HG03066 (cell line): ENCODE results near the gene SALL4.
"Not testable (repeated sequence)": the region's sequence is repeated elsewhere in the genome, so short reads cannot be mapped to it uniquely, and the experiment has no call there.

ENCODE experiments used
- ATAC-seq: cut with Tn5 transposase; IDR thresholded peaks from one replicate; pipeline ENCODE4 v1.9.1; 2021; ENCODE audit warnings: low read depth; ENCODE audit not compliant: unreplicated experiment

SALL4 gene

DNA sequence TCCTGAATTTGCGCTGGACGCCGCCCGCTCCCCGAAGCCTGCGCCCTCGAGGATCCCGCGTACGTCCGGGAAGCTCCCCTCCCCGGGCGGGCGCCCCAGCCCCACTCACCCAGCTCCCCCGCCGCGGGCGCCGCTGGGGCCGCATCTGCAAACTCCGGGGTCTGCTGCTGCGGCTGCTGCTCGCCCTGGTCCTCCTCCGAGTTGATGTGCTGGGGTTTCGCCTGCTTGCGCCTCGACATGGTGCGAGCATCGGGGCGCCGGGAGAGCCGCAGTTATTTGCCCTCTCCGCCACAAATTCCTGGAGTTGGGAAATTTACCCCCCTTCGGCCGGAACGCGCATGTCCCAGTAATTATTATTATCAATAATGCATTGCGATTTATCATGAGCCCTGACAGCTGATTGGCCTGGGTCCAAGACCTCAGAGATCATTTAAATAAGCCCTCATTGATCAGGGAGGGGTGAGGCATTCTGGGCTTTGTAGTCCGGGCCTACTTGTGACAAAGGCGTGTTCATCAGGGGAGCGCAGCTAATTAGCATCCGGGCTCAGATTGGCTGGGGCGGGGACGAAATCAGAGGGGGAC lies at the start of gene SALL4:
Gene SALL4, minus strand, starts transcription at position 352 of the 582 bp plus-strand sequence. Its CDS starts 113 bp downstream, at position 239.
- ATAC-seq, result no peak

- ATAC-seq, result no peak
Measured at GRCh38 chr20:51848346-51848745, 46.0 kb upstream of the SALL4 start.

- no peak for ATAC-seq
Measured at GRCh38 chr20:51840865-51841264, 38.5 kb upstream of the SALL4 start.

GRCh38 chr20:51837876-51838420 lies 35.6 kb upstream of the SALL4 start:
- no peak for ATAC-seq

DNA sequence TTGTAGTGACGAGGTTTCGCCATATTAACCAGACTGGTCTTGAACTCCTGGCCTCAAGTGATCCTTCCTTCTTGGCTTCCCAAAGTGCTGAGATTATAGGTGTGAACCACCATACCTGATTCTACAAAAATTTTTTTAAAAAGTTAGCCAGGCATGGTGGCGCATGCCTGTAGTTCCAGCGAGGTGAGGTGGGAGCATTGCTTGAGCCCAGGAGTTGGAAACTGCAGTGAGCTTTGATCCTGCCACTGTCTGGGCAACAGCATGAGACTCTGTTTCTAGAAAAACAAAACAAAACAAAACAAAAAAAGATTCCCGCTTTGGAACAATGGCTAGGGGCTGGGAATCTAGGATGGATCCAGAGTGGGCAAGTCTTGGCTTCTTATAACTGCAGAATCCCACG lies 35.1 kb upstream of the SALL4 start:
- no peak for ATAC-seq

- no peak for ATAC-seq
Measured at GRCh38 chr20:51833326-51833725, 31.0 kb upstream of the SALL4 start.

DNA sequence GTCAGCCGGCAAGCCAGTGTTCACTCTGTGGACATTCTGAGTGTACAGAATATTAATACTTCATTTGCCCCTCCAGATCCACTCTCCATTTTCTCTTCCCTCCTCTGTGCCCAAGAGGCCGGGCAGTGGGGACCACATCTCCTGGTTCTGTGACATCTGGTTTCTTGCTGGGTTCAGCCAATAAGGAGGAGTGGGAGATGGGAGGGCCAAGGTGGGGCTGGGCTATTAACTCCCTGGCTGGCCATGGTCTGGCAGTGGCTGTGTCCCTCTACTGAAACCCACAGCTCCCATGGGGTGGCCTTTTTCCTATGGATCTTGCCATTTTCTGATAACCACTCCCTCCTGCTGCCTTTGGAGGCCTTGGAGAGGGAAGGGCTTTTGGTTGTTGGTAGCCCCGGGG lies 30.0 kb upstream of the SALL4 start:
- no peak for ATAC-seq

DNA sequence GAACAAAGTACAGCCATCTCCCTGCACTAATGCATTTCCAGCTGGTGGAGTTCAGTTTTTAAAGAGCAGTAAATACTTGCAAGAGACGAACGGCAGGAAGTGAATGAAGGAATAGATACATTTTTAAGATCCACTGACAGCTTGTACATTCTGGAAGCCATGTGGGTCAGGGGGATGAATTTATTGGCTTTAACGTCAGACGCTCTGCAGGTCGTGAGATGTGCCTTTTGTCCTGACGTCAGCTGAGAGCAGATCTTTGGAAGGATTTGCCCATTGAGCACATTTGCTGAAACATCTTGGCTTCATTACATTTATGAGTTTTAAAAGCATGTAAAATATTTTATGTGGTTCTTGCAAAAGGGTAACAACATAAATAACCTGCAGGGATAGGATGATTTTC lies 29.5 kb upstream of the SALL4 start:
- no peak for ATAC-seq

GRCh38 chr20:51830538-51830937 lies 28.2 kb upstream of the SALL4 start:
- no peak for ATAC-seq

DNA sequence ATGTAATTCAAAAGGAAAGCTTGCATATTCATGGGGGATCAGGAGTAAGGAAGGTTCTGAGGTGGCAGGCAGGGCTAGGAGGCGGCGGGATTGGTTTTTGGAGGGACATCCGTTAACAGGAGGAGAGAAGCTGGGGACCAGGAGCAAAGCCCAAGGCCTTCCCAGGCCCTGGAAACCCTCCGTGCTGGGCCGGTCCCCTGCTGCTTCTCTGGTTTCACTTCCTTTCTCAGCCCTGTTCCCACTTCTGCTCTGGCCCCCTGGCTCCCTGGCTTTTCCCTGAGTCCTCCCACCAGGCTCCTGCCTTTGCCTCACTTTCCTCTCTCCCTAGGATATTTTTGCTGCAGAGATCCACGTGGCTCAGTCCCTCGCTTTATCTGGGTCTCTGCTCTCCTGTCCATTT lies 26.4 kb upstream of the SALL4 start:
- no peak for ATAC-seq

GRCh38 chr20:51826372-51826771 lies 24.1 kb upstream of the SALL4 start:
- no peak for ATAC-seq

- no peak for ATAC-seq
Measured at GRCh38 chr20:51818479-51819008, 16.2 kb upstream of the SALL4 start.

- ATAC-seq, result not testable (repeated sequence)
Measured at GRCh38 chr20:51816856-51817255, 14.5 kb upstream of the SALL4 start.

DNA sequence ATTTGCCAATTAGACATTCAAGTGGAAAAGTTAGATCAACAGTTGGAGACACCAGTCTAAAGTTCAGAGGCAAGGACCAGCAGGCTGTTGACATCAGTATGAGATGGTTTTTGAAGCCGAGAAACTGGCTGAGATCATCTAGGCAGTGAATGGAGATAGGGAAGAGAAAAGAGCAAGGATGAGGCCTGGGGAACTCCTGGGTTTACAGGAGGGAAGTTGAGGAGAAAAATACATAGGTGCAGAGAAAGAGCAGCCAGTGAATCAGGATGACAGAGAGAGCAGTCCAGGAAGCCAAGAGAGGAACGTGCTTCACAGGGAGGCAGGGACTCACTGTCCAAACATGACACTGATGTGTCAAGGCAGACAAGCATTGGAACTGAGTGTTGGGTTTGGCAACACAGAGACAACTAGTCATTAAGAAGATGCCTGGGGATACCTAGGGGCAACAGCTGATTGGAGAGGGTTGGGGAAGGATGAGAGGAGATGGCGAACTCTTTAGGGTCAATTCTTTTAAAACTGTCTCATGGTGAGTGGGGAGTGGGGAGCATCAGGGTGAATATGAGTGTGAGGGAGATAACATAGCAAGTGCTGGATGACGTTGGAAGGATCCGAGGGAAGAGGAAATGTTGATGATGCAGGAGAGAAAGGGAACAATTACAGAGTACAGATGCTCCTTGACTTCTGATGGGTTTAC lies 13.2 kb upstream of the SALL4 start:
- no peak for ATAC-seq

DNA sequence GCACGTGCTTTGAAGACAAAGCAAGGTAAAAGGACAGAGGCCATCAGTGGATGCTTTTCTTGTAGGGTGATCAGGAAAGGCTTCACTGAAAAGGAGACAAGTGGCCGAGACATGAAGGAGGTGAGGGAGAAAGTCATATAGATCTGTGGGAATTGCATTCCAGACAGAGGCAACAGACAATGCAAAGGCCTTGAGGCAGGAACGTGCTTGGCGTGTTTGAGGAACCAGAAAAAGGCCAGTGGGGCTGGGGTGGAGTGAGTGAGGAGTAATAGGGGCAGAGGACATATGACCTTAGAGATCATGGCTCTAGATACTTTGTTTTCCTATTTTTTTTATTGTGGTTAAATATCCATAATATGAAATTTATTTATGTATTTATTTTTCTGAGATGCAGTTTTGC lies 10.5 kb upstream of the SALL4 start:
- no peak for ATAC-seq

- ATAC-seq, result no peak
Measured at GRCh38 chr20:51811514-51812128, 9.3 kb upstream of the SALL4 start.

- ATAC-seq, result no peak
Measured at GRCh38 chr20:51811042-51811355, 8.7 kb upstream of the SALL4 start.

- no peak for ATAC-seq
Measured at GRCh38 chr20:51810155-51811041, 8.1 kb upstream of the SALL4 start.

- ATAC-seq, result no peak
Measured at GRCh38 chr20:51807720-51808250, 5.5 kb upstream of the SALL4 start.

DNA sequence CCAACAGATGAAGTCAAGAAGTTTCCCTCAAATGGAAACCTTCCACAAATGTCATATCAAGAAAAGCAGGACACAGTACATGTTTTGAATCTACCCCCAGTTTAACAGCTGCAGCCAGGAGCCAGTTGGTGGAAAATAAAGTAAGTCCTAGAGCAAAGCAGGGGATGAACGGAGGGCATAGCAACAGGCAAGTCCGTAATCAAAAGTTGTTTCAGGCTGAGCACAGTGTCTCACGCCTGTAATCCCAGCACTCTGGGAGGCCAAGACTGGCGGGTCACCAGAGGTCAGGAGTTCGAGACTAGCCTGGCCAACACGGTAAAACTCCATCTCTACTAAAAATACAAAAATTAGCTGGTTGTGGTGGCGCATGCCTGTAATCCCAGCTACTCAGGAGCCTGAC lies 2.4 kb upstream of the SALL4 start:
- no peak for ATAC-seq
